ENCODE data around the gene PDXP. TPM values are rescaled to one million over a fixed set of nuclear protein-coding genes. Genes with fewer than 3 reads are reported as not detected.

Gene PDXP
- total and polyA plus RNA-seq, 2 of the 13 experiments (the other 11 are each of a cell fraction or from before 2014, with no cell fraction given) = 58.2 to 70.6 TPM

GRCh38 chr22:37661160-37661924, 2.8 kb downstream of the PDXP start (continued):
- TF ChIP-seq ZNF646 (CRISPR knock-in tag; IDR thresholded peaks at IDR 0.05) = peak; percentile 91
- peak; percentile 33; the same call in 1 of the 2 replicates for TF ChIP-seq NR2C2 (CRISPR knock-in tag; IDR thresholded peaks at IDR 0.05; ENCODE audit: borderline replicate concordance)
- no peak for TF ChIP-seq CENPBD1 (CRISPR knock-in tag; IDR thresholded peaks at IDR 0.05; ENCODE audit: borderline replicate concordance, low read depth)
- TF ChIP-seq HHEX (CRISPR knock-in tag; IDR thresholded peaks at IDR 0.05) = 0 out of 2 replicates have a peak, but pooled peaks have one; percentile 11
- TF ChIP-seq THYN1 (CRISPR knock-in tag; IDR thresholded peaks at IDR 0.05; ENCODE audit: borderline replicate concordance, low read depth) = no peak
- no peak for TF ChIP-seq MBD4 (IDR thresholded peaks at IDR 0.05; ENCODE audit: borderline replicate concordance, low read length)
- peak; percentile 24; the same call in 1 of the 2 replicates for TF ChIP-seq PHF8 (CRISPR knock-in tag; IDR thresholded peaks at IDR 0.05)
- peak; percentile 60 for TF ChIP-seq XRCC5 (optimal IDR thresholded peaks at IDR 0.05; ENCODE audit: low read length)
- 0 out of 2 replicates have a peak, but pooled peaks have one; percentile 50 for TF ChIP-seq MTA1 (CRISPR knock-in tag; IDR thresholded peaks at IDR 0.05; ENCODE audit: borderline replicate concordance)
- no peak; the same call in 1 of the 2 replicates for TF ChIP-seq TFAP4 (IDR thresholded peaks at IDR 0.05; ENCODE audit: borderline replicate concordance, low read depth)
- 0 out of 2 replicates have a peak, but pooled peaks have one; percentile 28 for TF ChIP-seq GFI1 (CRISPR knock-in tag; IDR thresholded peaks at IDR 0.05; ENCODE audit: borderline replicate concordance)
- TF ChIP-seq HNF4G (IDR thresholded peaks at IDR 0.05; ENCODE audit: borderline replicate concordance, low read depth, low read length) = peak; percentile 78
- TF ChIP-seq HNF4G (CRISPR knock-in tag; IDR thresholded peaks at IDR 0.05; ENCODE audit: borderline replicate concordance, low read depth) = no peak
- TF ChIP-seq CAMTA2 (CRISPR knock-in tag; IDR thresholded peaks at IDR 0.05; ENCODE audit: borderline replicate concordance) = no peak
- no peak for TF ChIP-seq ZNF224 (CRISPR knock-in tag; IDR thresholded peaks at IDR 0.05)
- no peak for TF ChIP-seq RARG (CRISPR knock-in tag; IDR thresholded peaks at IDR 0.05; ENCODE audit: low read depth)
- TF ChIP-seq ZNF569 (CRISPR knock-in tag; IDR thresholded peaks at IDR 0.05; ENCODE audit: borderline replicate concordance) = no peak
- 0 out of 2 replicates have a peak, but pooled peaks have one; percentile 56 for TF ChIP-seq ZFP36L1 (CRISPR knock-in tag; IDR thresholded peaks at IDR 0.05)
- TF ChIP-seq FOXJ3 (CRISPR knock-in tag; IDR thresholded peaks at IDR 0.05; ENCODE audit: borderline replicate concordance) = 0 out of 2 replicates have a peak, but pooled peaks have one; percentile 52
- TF ChIP-seq, protein P1, sequence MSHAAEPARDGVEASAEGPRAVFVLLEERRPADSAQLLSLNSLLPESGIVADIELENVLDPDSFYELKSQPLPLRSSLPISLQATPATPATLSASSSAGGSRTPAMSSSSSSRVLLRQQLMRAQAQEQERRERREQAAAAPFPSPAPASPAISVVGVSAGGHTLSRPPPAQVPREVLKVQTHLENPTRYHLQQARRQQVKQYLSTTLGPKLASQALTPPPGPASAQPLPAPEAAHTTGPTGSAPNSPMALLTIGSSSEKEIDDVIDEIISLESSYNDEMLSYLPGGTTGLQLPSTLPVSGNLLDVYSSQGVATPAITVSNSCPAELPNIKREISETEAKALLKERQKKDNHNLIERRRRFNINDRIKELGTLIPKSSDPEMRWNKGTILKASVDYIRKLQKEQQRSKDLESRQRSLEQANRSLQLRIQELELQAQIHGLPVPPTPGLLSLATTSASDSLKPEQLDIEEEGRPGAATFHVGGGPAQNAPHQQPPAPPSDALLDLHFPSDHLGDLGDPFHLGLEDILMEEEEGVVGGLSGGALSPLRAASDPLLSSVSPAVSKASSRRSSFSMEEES (CRISPR knock-in tag; IDR thresholded peaks at IDR 0.05) = peak; percentile 52; the same call in 1 of the 2 replicates

Measured in HepG2 (cell line).